Caco-2 (cell line): ENCODE results near the gene C1QTNF7. TPM values are rescaled to one million over a fixed set of nuclear protein-coding genes. Genes with fewer than 3 reads are reported as not detected.

Experiments used
- BruUV-seq: library from RNA; stranded (reverse); fragments of 400-500 nt; replicated peaks from 2 replicates; lab custom pipeline; 2021; lab: Mats Ljungman, UMichigan
- CTCF ChIA-PET: fragments of 300-600 bp; sonication (Branson Sonifier 250); formaldehyde crosslinking; loops from one replicate; lab custom pipeline; 2022; ENCODE audit warnings: antibody characterized with exemption; lab: Charles Lee
- POLR2A ChIA-PET: fragments of 300-600 bp; sonication (Branson Sonifier 250); formaldehyde crosslinking; loops from one replicate; lab custom pipeline; 2022; ENCODE audit warnings: antibody characterized with exemption; lab: Charles Lee
- DNase-seq, 2 experiments: peaks; one replicate each; pipeline versions ENCODE4 v3.0.0 to v3.0.0-alpha.2; 2020 to 2022
- H3K27me3 ChIP-seq: replicated peaks from 2 replicates; pipeline ENCODE4 v1.6.0; 2011; ENCODE audit warnings: low read length; ENCODE audit not compliant: control insufficient read depth, insufficient read depth
- H3K36me3 ChIP-seq: 2 replicates; pipeline ENCODE4 v1.5.1; 2011; ENCODE audit warnings: low read length; ENCODE audit not compliant: control insufficient read depth, insufficient read depth
- H3K4me1 ChIP-seq: fragments of 250-450 bp; sonication (Bioruptor Pico); 2 replicates; pipeline ENCODE4 v1.5.1; 2020; ENCODE audit warnings: mild to moderate bottlenecking
- H3K4me3 ChIP-seq: 2 replicates; pipeline ENCODE4 v1.5.1; 2011; ENCODE audit warnings: low read depth, mild to moderate bottlenecking, control low read depth, low read length
- H3K9me3 ChIP-seq: fragments of 250-450 bp; sonication (Bioruptor Pico); 2 replicates; pipeline ENCODE4 v1.5.1; 2020; ENCODE audit warnings: mild to moderate bottlenecking, moderate library complexity
- H3K27ac Mint-ChIP-seq: one replicate; pipeline ENCODE4 v1.8.0; 2022; ENCODE audit warnings: mixed read lengths; ENCODE audit not compliant: unreplicated experiment
- H3K27me3 Mint-ChIP-seq: one replicate; pipeline ENCODE4 v1.8.0; 2022; ENCODE audit warnings: mixed read lengths; ENCODE audit not compliant: insufficient read depth, unreplicated experiment
- H3K36me3 Mint-ChIP-seq: one replicate; pipeline ENCODE4 v1.8.0; 2022; ENCODE audit warnings: mild to moderate bottlenecking, mixed read lengths; ENCODE audit not compliant: insufficient read depth, unreplicated experiment
- H3K4me1 Mint-ChIP-seq: one replicate; pipeline ENCODE4 v1.8.0; 2022; ENCODE audit warnings: low read depth, mixed read lengths; ENCODE audit not compliant: unreplicated experiment
- H3K4me3 Mint-ChIP-seq: one replicate; pipeline ENCODE4 v1.8.0; 2022; ENCODE audit warnings: mild to moderate bottlenecking, moderate library complexity, mixed read lengths; ENCODE audit not compliant: unreplicated experiment
- H3K9me3 Mint-ChIP-seq: one replicate; pipeline ENCODE4 v1.8.0; 2022; ENCODE audit warnings: mixed read lengths; ENCODE audit not compliant: unreplicated experiment
- CTCF ChIP-seq, 2 experiments: fragments of 200-600 bp in 1 of 2; IDR thresholded peaks; 1 replicate in 1 of 2; 2 replicates in 1 of 2; pipeline versions ENCODE4 v1.5.1 to v1.8.0; 2011 to 2022; ENCODE audit warnings: antibody characterized with exemption in 1 of 2, control low read depth in 1 of 2, inconsistent platforms in 1 of 2, low read depth in 1 of 2, low read length in 1 of 2, mild to moderate bottlenecking in 1 of 2, moderate library complexity in 1 of 2; ENCODE audit not compliant: insufficient read depth in 1 of 2, severe bottlenecking in 1 of 2, unreplicated experiment in 1 of 2
- intact Hi-C: fragments of 100-400 bp; cut with micrococcal nuclease; formaldehyde crosslinking; loops from one replicate; pipeline ENCODE4 v1.10.0; 2022; ENCODE audit not compliant: unreplicated experiment
- total RNA-seq: library from RNA; stranded (reverse); gene quantifications from 2 replicates; pipeline ENCODE4 v1.2.3, GENCODE V29; 2022

C1QTNF7 gene
- total RNA-seq, 1 experiment from 2014 or later = not detected

GRCh38 chr4:15481961-15482745 is 54.3 kb downstream of the C1QTNF7 start:
- no peaks in the 10 kb centered on the region for H3K4me1 ChIP-seq
- H3K36me3 Mint-ChIP-seq = no peaks in the 10 kb centered on the region
- H3K4me1 Mint-ChIP-seq = peaks cover 7% of the 10 kb centered on the region
- CTCF ChIA-PET = no interaction called here
- no peak for TF ChIP-seq CTCF (IDR thresholded peaks at IDR 0.05; ENCODE audit: insufficient read depth in 1 of 2, low read depth in 1 of 2, low read length in 1 of 2, severe bottlenecking in 1 of 2, unreplicated experiment in 1 of 2)
- DNase-seq = no peak
- peaks cover 20% of the 10 kb centered on the region for H3K9me3 Mint-ChIP-seq
- H3K27me3 ChIP-seq = no peaks in the 10 kb centered on the region
- no peaks in the 10 kb centered on the region for H3K27me3 Mint-ChIP-seq
- no peak overlapping the region for H3K4me3 Mint-ChIP-seq
- H3K36me3 ChIP-seq = no peaks in the 10 kb centered on the region
- no peak overlapping the region for H3K27ac Mint-ChIP-seq
- H3K9me3 ChIP-seq = no peaks in the 10 kb centered on the region; the same call in 1 of the 2 replicates
- intact Hi-C loops = no loop called here
- H3K4me3 ChIP-seq = no peak overlapping the region
- BruUV-seq = no TSS peak
- POLR2A ChIA-PET = no interaction called here

GRCh38 chr4:15482842-15483241 is 55.0 kb downstream of the C1QTNF7 start:
- ChIA-PET POLR2A (no interaction called here), CTCF (no interaction called here)
- Histone ChIP-seq H3K36me3 (no peaks in the 10 kb centered on the region), H3K9me3 (no peaks in the 10 kb centered on the region; the same call in 1 of the 2 replicates), H3K27me3 (no peaks in the 10 kb centered on the region), H3K4me1 (no peaks in the 10 kb centered on the region), H3K4me3 (no peak overlapping the region)
- Mint-ChIP-seq H3K4me3 (no peak overlapping the region), H3K9me3 (peaks cover 20% of the 10 kb centered on the region), H3K27me3 (no peaks in the 10 kb centered on the region), H3K27ac (no peak overlapping the region), H3K4me1 (peaks cover 7% of the 10 kb centered on the region), H3K36me3 (no peaks in the 10 kb centered on the region)
- no peak for DNase-seq
- BruUV-seq = no TSS peak
- TF ChIP-seq CTCF (IDR thresholded peaks at IDR 0.05; ENCODE audit: insufficient read depth in 1 of 2, low read depth in 1 of 2, low read length in 1 of 2, severe bottlenecking in 1 of 2, unreplicated experiment in 1 of 2) = no peak
- intact Hi-C loops = no loop called here

- H3K9me3 ChIP-seq = no peaks in the 10 kb centered on the region; the same call in 1 of the 2 replicates
- H3K4me3 ChIP-seq = no peak overlapping the region
- intact Hi-C loops = no loop called here
- ChIA-PET CTCF (no interaction called here), POLR2A (no interaction called here)
- Mint-ChIP-seq H3K36me3 (no peaks in the 10 kb centered on the region), H3K27ac (no peak overlapping the region), H3K4me1 (peaks cover 7% of the 10 kb centered on the region), H3K4me3 (no peak overlapping the region), H3K27me3 (no peaks in the 10 kb centered on the region), H3K9me3 (peaks cover 20% of the 10 kb centered on the region)
- H3K4me1 ChIP-seq = no peaks in the 10 kb centered on the region
- TF ChIP-seq CTCF (IDR thresholded peaks at IDR 0.05; ENCODE audit: insufficient read depth in 1 of 2, low read depth in 1 of 2, low read length in 1 of 2, severe bottlenecking in 1 of 2, unreplicated experiment in 1 of 2) = no peak
- H3K36me3 ChIP-seq = no peaks in the 10 kb centered on the region
- DNase-seq = no peak
- no peaks in the 10 kb centered on the region for H3K27me3 ChIP-seq
- BruUV-seq = no TSS peak
These were observed 60.3 kb downstream of the C1QTNF7 start for GRCh38 chr4:15488136-15488535.
